A673 (cell line): ENCODE data around the gene CMC2. TPM values are rescaled to one million over a fixed set of nuclear protein-coding genes. Genes with fewer than 3 reads are reported as not detected.

Experiments used
- BruUV-seq: library from RNA; stranded (reverse); fragments of 400-500 nt; replicated peaks from 2 replicates; lab custom pipeline; 2021; lab: Mats Ljungman, UMichigan
- CTCF ChIA-PET: fragments of 300-600 bp; sonication (Branson Sonifier 250); formaldehyde crosslinking; loops from one replicate; lab custom pipeline; 2022; ENCODE audit warnings: antibody characterized with exemption; lab: Charles Lee
- POLR2A ChIA-PET: fragments of 300-600 bp; sonication (Branson Sonifier 250); formaldehyde crosslinking; loops from one replicate; lab custom pipeline; 2022; ENCODE audit warnings: antibody characterized with exemption; ENCODE audit not compliant: low non-redundant PET; lab: Charles Lee
- DNase-seq: peaks from one replicate; pipeline ENCODE4 v3.0.0-alpha.2; 2015; ENCODE audit warnings: low spot score
- H3K27ac ChIP-seq: fragments of 200-600 bp; sonication (generic); 2 replicates; pipeline ENCODE4 v1.5.1; 2016; ENCODE audit warnings: mixed run types, low read depth, mild to moderate bottlenecking, mixed read lengths, antibody characterized with exemption, low read length; ENCODE audit not compliant: poor library complexity, severe bottlenecking
- H3K27me3 ChIP-seq: fragments of 200-600 bp; sonication (generic); replicated peaks from 2 replicates; pipeline ENCODE4 v1.6.1; 2017; ENCODE audit warnings: mixed run types, low read depth, mild to moderate bottlenecking, mixed read lengths, antibody characterized with exemption, low read length; ENCODE audit not compliant: insufficient read depth, poor library complexity
- H3K36me3 ChIP-seq: fragments of 200-600 bp; sonication (generic); 2 replicates; pipeline ENCODE4 v1.6.1; 2016; ENCODE audit warnings: mixed run types, mild to moderate bottlenecking, mixed read lengths, antibody characterized with exemption, low read length; ENCODE audit not compliant: insufficient read depth, poor library complexity, severe bottlenecking
- H3K4me1 ChIP-seq: fragments of 200-600 bp; sonication (generic); 2 replicates; pipeline ENCODE4 v1.6.1; 2017; ENCODE audit warnings: mixed run types, mild to moderate bottlenecking, mixed read lengths, antibody characterized with exemption, low read length; ENCODE audit not compliant: insufficient read depth, poor library complexity, severe bottlenecking
- H3K4me3 ChIP-seq: fragments of 200-600 bp; sonication (generic); 2 replicates; pipeline ENCODE4 v1.5.1; 2016; ENCODE audit warnings: low read depth, mixed run types, mild to moderate bottlenecking, mixed read lengths, low read length; ENCODE audit not compliant: poor library complexity, severe bottlenecking
- H3K9me3 ChIP-seq: fragments of 200-600 bp; sonication (generic); 2 replicates; pipeline ENCODE4 v1.6.1; 2016; ENCODE audit warnings: mixed run types, low read depth, mild to moderate bottlenecking, mixed read lengths, antibody characterized with exemption, low read length; ENCODE audit not compliant: poor library complexity, severe bottlenecking
- CTCF ChIP-seq: fragments of 300-800, 200-600 bp; sonication (generic); conservative IDR thresholded peaks from 2 replicates; pipeline ENCODE4 v1.5.1; 2017; ENCODE audit warnings: low read depth, mild to moderate bottlenecking, antibody characterized with exemption, low read length, moderate library complexity, mixed read lengths
- EZH2 ChIP-seq: fragments of 200-600 bp; sonication (generic); IDR thresholded peaks from 2 replicates; pipeline ENCODE4 v1.6.1; 2017; ENCODE audit warnings: borderline replicate concordance, low read depth, mild to moderate bottlenecking, mixed read lengths, antibody characterized with exemption, low read length; ENCODE audit not compliant: poor library complexity, severe bottlenecking
- intact Hi-C: fragments of 100-400 bp; cut with micrococcal nuclease; formaldehyde crosslinking; loops from one replicate; pipeline ENCODE4 v1.10.0; 2022; ENCODE audit not compliant: unreplicated experiment
- total RNA-seq: library from RNA; stranded (reverse); gene quantifications from 2 replicates; pipeline ENCODE4 v1.2.3, GENCODE V29; 2021

Gene CMC2
- total RNA-seq, 1 experiment from 2014 or later = 129 TPM

GRCh38 chr16:80947239-80947638 lies 59.4 kb downstream of the CMC2 start:
- no TSS peak for BruUV-seq
- TF ChIP-seq EZH2 (no peak), CTCF (no peak)
- ChIA-PET POLR2A (no interaction called here), CTCF (no interaction called here)
- Histone ChIP-seq H3K4me1 (no peaks in the 10 kb centered on the region), H3K36me3 (no peaks in the 10 kb centered on the region), H3K27ac (no peak overlapping the region), H3K9me3 (no peaks in the 10 kb centered on the region), H3K4me3 (no peak overlapping the region), H3K27me3 (no peaks in the 10 kb centered on the region)
- no peak for DNase-seq
- intact Hi-C loops = no loop called here

- intact Hi-C loops = no loop called here
- no peaks in the 10 kb centered on the region for H3K9me3 ChIP-seq
- no peaks in the 10 kb centered on the region for H3K27me3 ChIP-seq
- no peak for DNase-seq
- no peak for TF ChIP-seq EZH2
- no peak for TF ChIP-seq CTCF
- ChIA-PET POLR2A (no interaction called here), CTCF (no interaction called here)
- no peak overlapping the region for H3K4me3 ChIP-seq
- H3K4me1 ChIP-seq = no peaks in the 10 kb centered on the region
- no TSS peak for BruUV-seq
- H3K36me3 ChIP-seq = no peaks in the 10 kb centered on the region
- no peak overlapping the region for H3K27ac ChIP-seq
These were observed 60.2 kb downstream of the CMC2 start for GRCh38 chr16:80946481-80946880.

GRCh38 chr16:80940069-80940856 lies 66.4 kb downstream of the CMC2 start:
- Histone ChIP-seq H3K4me3 (no peak overlapping the region), H3K36me3 (no peaks in the 10 kb centered on the region), H3K4me1 (peaks cover 12% of the 10 kb centered on the region), H3K9me3 (no peaks in the 10 kb centered on the region), H3K27me3 (no peaks in the 10 kb centered on the region), H3K27ac (no peak overlapping the region)
- BruUV-seq = no TSS peak
- DNase-seq = no peak
- ChIA-PET CTCF (interaction anchor here (1.2 kb wide), 1 partner anchor 9 kb away, joined by 5 read pairs; no protein-coding TSS in a partner anchor), POLR2A (no interaction called here)
- intact Hi-C loops = no loop called here
- TF ChIP-seq EZH2 (no peak), CTCF (no peak)
